GM21576 (cell line): Measurements from ENCODE around the gene GNB1L.

ENCODE experiments used
- ATAC-seq: cut with Tn5 transposase; IDR thresholded peaks from one replicate; pipeline ENCODE4 v1.9.1; 2021; ENCODE audit warnings: mild to moderate bottlenecking, moderate library complexity; ENCODE audit not compliant: unreplicated experiment

Gene GNB1L

DNA sequence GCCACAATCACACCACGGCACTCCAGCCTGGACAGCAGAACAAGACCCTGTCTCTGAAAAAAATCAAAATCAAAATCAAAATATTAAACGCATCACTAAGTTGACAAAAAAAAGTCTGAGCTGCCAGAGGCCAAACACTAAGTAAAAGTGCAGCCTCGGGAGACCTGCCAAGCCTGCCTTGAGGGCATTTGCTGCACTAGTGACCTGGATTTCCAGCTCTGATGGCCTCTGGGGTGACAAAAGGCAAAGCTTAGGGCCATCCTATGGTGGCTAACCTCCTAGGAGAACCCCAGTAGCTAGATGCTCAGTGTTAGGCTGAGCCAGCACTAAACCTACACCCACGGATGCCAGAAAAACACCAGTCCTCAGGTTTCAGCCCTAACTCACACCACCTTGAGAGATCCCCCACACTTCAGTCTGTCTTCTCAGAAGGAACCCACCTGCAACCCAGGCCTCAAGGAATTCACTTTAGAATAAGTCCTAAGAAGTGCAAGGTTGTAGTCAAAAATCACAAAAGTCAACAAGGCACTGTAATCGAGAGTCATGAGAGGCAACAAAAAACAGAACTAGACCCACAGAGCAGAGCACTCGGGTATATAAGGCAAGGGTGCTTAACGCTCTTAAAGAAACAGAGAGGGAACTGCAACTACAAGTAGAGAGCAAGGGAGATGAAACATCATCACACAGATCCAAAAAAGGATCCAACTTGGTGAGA is 28.6 kb downstream of the GNB1L start:
- no peak for ATAC-seq

GRCh38 chr22:19824926-19825339 is 29.7 kb downstream of the GNB1L start:
- no peak for ATAC-seq

- no peak for ATAC-seq
Observed at GRCh38 chr22:19824212-19824925, 30.3 kb downstream of the GNB1L start.

DNA sequence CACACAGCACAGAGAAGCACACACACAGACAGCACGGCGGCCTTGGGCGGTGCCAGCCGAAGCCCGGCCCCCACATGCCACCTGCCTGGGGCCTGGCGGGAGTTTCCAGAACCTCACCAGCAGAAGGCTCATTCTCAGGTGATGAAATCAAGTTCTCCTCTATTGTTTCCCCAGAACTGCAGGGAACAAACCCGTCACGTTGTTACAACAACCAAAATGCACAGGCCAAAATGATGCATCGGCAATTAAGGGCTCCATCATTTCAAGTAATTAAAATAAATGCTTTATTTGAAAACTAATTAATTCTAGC is 30.8 kb downstream of the GNB1L start:
- no peak for ATAC-seq

DNA sequence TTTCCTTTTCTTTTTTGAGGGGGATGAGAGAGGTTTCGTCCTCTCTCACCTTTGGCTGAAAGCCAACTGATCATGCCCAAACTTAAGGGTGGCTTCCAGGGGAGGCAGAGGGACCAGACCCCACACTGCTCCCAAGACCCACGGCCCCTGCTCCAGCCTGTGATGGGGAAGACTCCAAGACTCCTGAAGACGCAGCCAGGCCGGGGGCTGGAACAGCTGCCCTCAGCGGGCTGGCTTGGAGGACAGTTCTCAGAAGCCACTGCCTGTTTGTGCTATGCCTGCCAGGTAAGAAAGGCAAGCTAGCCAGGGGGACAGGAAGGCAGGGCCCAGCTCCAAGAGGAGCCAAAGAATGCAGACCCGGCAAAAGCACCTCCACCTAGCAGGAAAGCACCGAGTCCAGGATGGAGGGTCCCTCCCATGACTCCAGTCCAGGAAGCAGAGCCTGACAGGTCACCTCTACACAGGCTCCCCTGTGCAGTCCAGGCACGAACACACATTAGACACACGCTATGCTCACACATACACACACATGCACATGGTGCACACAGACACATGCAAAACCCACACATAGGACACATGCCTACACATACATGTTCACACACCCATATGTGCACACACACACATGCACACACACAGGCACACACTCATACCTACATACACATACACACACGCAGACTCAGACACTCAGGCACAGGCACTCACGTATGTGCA is 31.3 kb downstream of the GNB1L start:
- ATAC-seq, result no peak

DNA sequence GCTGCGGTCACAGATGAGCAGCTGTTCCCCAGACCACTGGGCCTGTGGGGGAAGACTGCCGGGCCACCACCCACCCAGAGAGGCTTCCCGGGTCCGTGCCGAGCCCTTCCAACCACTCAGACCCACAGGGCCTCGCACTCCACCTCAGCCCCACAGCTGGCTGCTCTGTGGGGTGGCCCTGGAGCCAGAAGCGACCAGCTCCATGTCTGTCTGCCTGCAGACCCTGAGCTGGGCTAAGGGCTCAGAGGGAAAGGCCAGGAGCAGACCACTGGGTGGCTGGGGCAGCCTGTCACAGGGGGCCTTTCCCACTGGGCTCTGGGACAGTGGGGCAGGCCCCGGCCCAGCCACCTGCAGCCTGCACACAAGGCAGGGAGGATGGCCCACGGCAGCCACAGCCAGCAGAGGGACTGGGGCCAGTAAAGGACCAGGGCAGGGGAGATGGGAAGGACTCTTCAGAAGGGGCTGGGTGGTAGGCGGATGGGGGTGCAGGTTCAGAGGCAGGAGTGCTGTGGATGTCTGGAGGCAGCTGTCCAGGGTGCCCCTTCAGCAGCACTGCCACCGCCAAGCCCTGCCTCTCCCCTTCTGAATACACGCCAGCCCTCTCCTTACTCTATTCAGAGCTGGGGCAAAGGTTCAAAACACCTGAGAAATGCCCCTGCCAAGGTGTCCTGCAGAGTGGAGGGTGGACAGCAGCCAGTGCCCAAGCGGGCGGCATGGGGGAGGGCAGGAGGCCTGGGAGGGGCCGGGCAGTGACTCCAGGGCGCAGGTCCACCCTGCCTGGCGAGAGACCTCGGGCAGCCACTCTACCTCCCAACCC is 32.2 kb downstream of the GNB1L start:
- no peak for ATAC-seq

DNA sequence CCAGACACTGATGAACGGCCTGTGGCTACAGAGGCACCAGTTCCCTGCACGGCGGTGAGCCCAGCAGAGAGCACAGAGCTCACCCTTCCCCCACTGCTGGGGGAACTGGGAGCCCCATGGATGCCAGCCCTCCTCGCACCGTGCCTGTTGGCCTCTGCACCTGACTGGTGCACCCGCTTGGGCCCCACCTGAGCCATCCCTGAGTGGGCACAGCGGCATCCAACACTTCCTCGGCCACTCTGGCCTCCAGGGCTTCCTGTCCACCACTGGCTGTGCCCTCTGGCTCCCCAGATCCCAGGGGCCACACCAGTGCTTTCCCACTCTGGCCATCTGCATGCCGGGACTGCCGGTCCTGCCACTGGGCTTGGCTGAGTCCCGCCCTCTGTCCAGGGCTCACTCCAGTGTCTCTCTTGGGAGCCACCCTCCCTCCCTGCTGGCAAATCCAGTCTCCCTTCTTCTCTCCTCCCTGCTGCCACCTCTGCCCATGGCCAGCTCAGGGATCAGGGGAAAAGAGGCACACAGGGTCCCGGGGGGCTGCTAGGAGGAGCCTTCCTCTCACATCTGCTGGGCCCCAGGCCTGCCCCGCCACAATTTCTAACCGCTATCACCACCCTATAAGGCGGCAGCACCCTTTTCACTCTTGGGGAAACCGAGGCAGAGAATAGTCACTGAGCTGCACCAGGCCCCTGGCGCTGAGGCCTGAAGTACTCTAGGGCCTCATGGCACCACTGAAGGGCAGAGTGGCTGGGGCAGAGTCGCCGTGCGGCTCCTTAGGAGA is 33.0 kb downstream of the GNB1L start:
- ATAC-seq, result no peak

- ATAC-seq, result no peak
Observed at GRCh38 chr22:19820880-19821522, 33.7 kb downstream of the GNB1L start.

- no peak for ATAC-seq
Observed at GRCh38 chr22:19819911-19820879, 34.5 kb downstream of the GNB1L start.

DNA sequence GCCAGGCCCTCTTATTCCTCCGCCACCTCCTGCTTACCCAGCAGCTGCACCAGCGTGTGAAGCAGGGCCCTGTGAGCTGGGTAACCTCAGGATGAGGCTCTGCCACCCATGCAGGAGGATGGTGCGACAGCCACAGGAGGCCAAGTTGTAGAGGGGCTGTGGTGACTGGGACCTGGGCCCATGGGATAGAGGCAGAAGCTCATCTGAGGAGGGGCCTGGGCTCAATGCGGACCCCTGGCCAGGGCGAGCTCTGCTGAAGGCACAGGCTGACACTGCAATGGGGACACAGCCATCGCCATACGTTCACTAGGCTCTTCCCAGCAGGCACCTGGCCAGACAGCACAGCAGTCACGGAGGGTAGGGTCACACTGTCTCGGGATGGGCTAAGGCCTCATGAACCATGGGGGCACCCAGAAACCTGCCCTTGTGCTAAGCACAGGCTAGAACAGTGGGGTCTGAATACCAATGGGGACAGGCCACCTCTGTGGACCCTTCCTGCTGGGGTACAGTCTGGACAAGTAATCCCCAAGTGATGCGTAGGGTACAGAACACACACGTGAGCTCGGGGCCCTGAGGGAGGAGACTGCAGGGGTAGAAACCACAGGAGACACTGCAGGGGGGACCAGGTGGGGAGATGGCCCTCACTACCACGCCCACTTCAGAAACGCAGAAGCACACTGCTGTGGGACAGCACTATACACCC is 35.3 kb downstream of the GNB1L start:
- no peak for ATAC-seq

GRCh38 chr22:19818324-19819207 is 36.1 kb downstream of the GNB1L start:
- ATAC-seq, result no peak

- no peak for ATAC-seq
Observed at GRCh38 chr22:19816372-19817119, 38.1 kb downstream of the GNB1L start.

- no peak for ATAC-seq
Observed at GRCh38 chr22:19815823-19816290, 38.8 kb downstream of the GNB1L start.

GRCh38 chr22:19815093-19815822 is 39.4 kb downstream of the GNB1L start:
- ATAC-seq, result no peak

GRCh38 chr22:19814428-19814827 is 40.2 kb downstream of the GNB1L start:
- no peak for ATAC-seq

DNA sequence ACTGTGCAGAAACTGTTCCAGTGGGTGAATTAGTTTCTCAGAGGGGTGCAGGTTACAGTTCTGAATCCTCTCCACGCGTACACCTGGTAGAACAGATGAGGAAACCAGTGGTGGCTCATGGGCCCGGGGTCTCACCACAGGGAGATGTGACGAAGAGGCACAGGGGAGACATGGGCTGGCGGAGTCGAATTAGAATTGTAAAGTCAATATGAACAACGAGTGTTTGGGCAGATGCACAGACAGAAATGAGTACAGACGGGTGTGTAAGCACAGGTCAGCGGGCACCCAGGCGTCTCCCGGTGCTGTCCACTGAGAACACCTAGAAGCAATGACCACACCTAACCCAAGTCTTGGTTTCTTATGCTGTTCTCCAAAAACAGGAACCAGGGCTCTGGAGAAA is 41.8 kb downstream of the GNB1L start:
- ATAC-seq, result no peak
